ENCODE measurements around the gene SCN2A. TPM values are rescaled to one million over a fixed set of nuclear protein-coding genes. Genes with fewer than 3 reads are reported as not detected.
"Not testable (repeated sequence)": the region's sequence is repeated elsewhere in the genome, so short reads cannot be mapped to it uniquely, and the experiment has no call there.

SCN2A gene
- total RNA-seq, 2 experiments from 2014 or later: 0.06 TPM; not detected in 1

DNA sequence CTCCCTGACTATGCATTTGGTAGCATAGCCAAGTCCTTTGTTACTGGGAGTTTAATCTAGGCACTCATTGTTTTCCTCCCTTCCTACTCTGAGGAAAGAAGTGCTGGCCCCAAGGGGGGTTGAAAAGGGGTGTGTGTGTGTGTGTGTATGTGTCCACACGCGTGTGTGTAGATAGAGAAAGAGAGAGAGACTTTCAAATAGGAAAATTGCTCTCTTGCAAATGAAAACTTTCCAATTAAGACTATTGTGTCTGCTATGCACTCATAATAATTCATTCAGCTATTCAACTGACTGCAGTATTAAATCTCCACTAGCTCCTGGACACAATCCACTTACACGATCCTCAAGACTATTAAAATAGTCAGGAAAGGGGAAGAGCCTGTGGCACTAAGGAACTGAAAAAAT lies 137.4 kb downstream of the SCN2A start:
- Mint-ChIP-seq H3K9me3 (no peaks in the 10 kb centered on the region), H3K27ac (no peak overlapping the region), H3K4me1 (no peaks in the 10 kb centered on the region), H3K4me3 (no peak overlapping the region), H3K36me3 (no peaks in the 10 kb centered on the region), H3K27me3 (peaks cover 8% of the 10 kb centered on the region)
- POLR2A ChIA-PET: no interaction called here
- DNase-seq (no peak), ATAC-seq (ENCODE audit: low read depth) (no peak)

DNA sequence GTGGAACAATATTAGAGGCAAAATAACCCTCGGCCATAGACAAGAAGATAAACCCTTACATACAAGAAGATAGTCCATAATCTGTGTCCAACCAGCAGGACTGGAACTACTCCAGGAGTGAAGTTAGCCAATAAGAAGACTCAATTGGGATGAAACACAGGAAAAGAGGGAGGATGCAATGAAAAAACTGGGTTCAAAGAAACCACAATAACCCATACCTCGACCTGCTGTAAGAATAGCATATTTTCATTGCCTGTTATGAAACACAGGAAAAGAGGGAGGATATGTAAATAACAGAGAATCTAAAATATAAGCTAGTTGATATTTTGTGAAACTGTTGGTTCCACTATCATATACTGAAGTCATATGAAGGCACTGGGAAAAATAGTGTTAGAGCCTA lies 143.1 kb downstream of the SCN2A start:
- Mint-ChIP-seq H3K4me1 (no peaks in the 10 kb centered on the region), H3K27ac (no peak overlapping the region), H3K27me3 (peaks cover 7% of the 10 kb centered on the region), H3K4me3 (no peak overlapping the region), H3K9me3 (no peaks in the 10 kb centered on the region), H3K36me3 (no peaks in the 10 kb centered on the region)
- DNase-seq: no peak
- POLR2A ChIA-PET: no interaction called here
- ATAC-seq (ENCODE audit: low read depth): no peak

DNA sequence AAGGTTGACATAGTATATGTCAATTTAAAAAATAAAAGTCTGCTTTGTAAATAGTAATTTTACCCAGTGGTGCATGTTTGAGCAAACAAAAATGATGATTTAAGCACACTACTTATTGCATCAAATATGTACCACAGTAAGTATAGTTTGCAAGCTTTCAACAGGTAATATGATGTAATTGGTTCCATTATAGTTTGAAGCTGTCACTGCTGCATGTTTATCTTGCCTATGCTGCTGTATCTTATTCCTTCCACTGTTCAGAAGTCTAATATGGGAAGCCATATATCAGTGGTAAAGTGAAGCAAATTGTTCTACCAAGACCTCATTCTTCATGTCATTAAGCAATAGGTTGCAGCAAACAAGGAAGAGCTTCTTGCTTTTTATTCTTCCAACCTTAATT lies 151.7 kb downstream of the SCN2A start:
- H3K27me3 Mint-ChIP-seq: peaks cover 24% of the 10 kb centered on the region
- H3K27ac Mint-ChIP-seq: no peak overlapping the region
- ATAC-seq (ENCODE audit: low read depth) (no peak), DNase-seq (no peak)
- no peaks in the 10 kb centered on the region for H3K9me3 Mint-ChIP-seq
- H3K4me3 Mint-ChIP-seq: no peak overlapping the region
- H3K36me3 Mint-ChIP-seq: no peaks in the 10 kb centered on the region
- POLR2A ChIA-PET: no interaction called here
- peaks cover 8% of the 10 kb centered on the region for H3K4me1 Mint-ChIP-seq

GRCh38 chr2:165391791-165392190 lies 152.6 kb downstream of the SCN2A start:
- DNase-seq (no peak), ATAC-seq (ENCODE audit: low read depth) (no peak)
- POLR2A ChIA-PET: no interaction called here
- no peaks in the 10 kb centered on the region for H3K36me3 Mint-ChIP-seq
- peaks cover 8% of the 10 kb centered on the region for H3K4me1 Mint-ChIP-seq
- H3K27ac Mint-ChIP-seq: no peak overlapping the region
- H3K4me3 Mint-ChIP-seq: peak overlapping the region; percentile 29
- H3K9me3 Mint-ChIP-seq: no peaks in the 10 kb centered on the region
- peaks cover 26% of the 10 kb centered on the region for H3K27me3 Mint-ChIP-seq

DNA sequence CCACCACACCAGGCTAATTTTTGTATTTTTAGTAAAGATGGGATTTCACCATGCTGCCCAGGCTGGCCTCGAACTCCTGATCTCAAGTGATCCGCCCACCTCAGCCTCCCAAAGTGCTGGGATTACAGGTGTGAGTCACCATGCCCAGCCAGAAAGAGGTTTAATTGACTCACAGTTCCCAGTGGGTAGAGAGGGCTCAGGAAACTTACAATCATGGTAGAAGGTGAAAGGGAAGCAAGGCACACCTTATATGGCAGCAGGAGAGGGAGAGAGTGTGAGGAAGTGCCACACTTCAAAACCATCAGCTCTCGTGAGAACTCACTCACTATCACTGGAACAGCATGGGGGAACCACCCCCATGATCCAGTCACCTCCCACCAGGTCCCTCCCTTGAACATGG lies 159.4 kb downstream of the SCN2A start:
- H3K4me1 Mint-ChIP-seq; ATAC-seq (ENCODE audit: low read depth); DNase-seq; H3K36me3 Mint-ChIP-seq; H3K9me3 Mint-ChIP-seq; H3K4me3 Mint-ChIP-seq; POLR2A ChIA-PET; H3K27ac Mint-ChIP-seq: not testable (repeated sequence)
- peaks cover 34% of the 10 kb centered on the region for H3K27me3 Mint-ChIP-seq

DNA sequence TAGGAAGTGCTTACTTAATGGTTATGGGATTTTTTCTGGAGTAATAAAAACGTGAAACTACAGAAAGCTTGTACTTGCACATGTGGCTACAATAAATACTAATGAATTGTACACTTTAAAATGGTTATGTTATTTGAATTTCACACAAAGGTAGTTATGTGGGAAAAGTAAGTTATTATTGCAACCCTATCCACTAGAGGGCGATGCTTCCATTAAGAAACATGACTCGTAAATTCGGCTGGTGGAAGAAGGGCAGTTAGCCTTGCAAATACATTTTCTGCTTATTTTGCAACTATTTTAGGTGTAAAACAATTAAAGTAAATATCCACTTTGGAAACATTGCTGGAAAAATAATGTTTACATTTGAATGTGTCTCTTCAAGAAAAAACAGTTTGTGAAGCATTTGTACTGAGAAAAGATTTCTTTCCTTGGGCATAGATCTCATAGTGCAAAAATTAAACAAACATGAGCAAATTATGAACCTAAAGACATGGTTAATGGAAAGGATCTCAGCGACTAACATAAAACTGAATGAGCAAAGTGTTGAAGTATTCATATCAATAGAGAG lies 162.2 kb downstream of the SCN2A start:
- POLR2A ChIA-PET: no interaction called here
- Mint-ChIP-seq H3K9me3 (no peaks in the 10 kb centered on the region), H3K27me3 (peaks cover 21% of the 10 kb centered on the region), H3K4me1 (peaks cover 2% of the 10 kb centered on the region), H3K36me3 (no peaks in the 10 kb centered on the region), H3K4me3 (no peak overlapping the region), H3K27ac (no peak overlapping the region)
- no peak for ATAC-seq (ENCODE audit: low read depth)
- DNase-seq: no peak

- H3K4me1 Mint-ChIP-seq: peaks cover 2% of the 10 kb centered on the region
- ATAC-seq (ENCODE audit: low read depth) (no peak), DNase-seq (no peak)
- no peak overlapping the region for H3K4me3 Mint-ChIP-seq
- no peaks in the 10 kb centered on the region for H3K36me3 Mint-ChIP-seq
- H3K27ac Mint-ChIP-seq: no peak overlapping the region
- H3K27me3 Mint-ChIP-seq: peaks cover 21% of the 10 kb centered on the region
- H3K9me3 Mint-ChIP-seq: no peaks in the 10 kb centered on the region
- POLR2A ChIA-PET: no interaction called here
Measured at GRCh38 chr2:165402162-165402561, 162.9 kb downstream of the SCN2A start.

DNA sequence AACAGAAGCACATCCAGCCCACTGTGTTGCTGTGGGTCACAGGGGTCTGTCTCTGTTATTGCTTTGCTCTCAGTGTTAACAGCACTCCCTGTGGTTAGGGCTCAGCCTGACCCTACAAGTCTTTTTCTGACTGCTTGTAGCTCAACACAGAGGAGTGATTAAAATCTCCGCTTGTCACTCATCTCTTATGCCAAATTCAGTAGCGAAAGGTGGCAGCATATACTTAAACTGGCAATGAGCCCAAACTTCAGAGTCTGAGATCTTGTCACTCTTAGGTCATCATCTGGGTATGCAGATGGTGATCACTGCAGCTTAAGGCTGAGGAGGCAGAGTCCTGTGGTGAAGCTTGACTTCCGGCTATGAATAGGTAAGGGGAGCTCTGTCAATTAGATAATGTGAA lies 167.0 kb downstream of the SCN2A start:
- ATAC-seq (ENCODE audit: low read depth): no peak
- no peak for DNase-seq
- H3K4me1 Mint-ChIP-seq: peaks cover 2% of the 10 kb centered on the region
- peaks cover 13% of the 10 kb centered on the region for H3K27me3 Mint-ChIP-seq
- no peaks in the 10 kb centered on the region for H3K9me3 Mint-ChIP-seq
- POLR2A ChIA-PET: no interaction called here
- H3K4me3 Mint-ChIP-seq: no peak overlapping the region
- no peaks in the 10 kb centered on the region for H3K36me3 Mint-ChIP-seq
- H3K27ac Mint-ChIP-seq: no peak overlapping the region

DNA sequence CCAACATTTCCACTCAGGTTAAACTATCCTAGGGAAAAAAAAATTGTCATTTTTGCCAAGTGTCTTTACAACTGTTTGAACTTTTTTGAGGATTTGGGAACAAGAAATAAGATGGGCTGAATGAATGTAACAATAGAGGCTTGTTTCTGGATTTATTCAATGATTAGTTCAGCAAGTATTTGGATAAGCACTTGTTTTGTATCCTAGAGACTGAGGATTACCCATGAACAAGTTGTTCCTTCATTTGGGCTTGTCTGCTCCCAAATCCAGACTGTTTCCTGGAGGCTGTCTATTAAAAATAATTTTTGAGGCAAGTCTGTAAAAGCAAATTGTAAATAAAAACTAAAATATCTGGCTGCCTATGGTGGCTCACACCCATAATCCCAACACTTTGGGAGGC lies 168.3 kb downstream of the SCN2A start:
- Mint-ChIP-seq H3K9me3 (no peaks in the 10 kb centered on the region), H3K4me3 (no peak overlapping the region), H3K4me1 (no peaks in the 10 kb centered on the region), H3K36me3 (no peaks in the 10 kb centered on the region), H3K27me3 (peaks cover 9% of the 10 kb centered on the region), H3K27ac (no peak overlapping the region)
- ATAC-seq (ENCODE audit: low read depth) (no peak), DNase-seq (no peak)
- POLR2A ChIA-PET: no interaction called here

GRCh38 chr2:165408186-165408585 lies 169.0 kb downstream of the SCN2A start:
- H3K9me3 Mint-ChIP-seq: no peaks in the 10 kb centered on the region
- POLR2A ChIA-PET: no interaction called here
- no peak for ATAC-seq (ENCODE audit: low read depth)

GRCh38 chr2:165410276-165410675 lies 171.1 kb downstream of the SCN2A start:
- no peak overlapping the region for H3K27ac Mint-ChIP-seq
- no peak for ATAC-seq (ENCODE audit: low read depth)
- H3K9me3 Mint-ChIP-seq: peaks cover 1% of the 10 kb centered on the region
- no peaks in the 10 kb centered on the region for H3K4me1 Mint-ChIP-seq
- no peak overlapping the region for H3K4me3 Mint-ChIP-seq
- DNase-seq: no peak
- POLR2A ChIA-PET: no interaction called here
- H3K27me3 Mint-ChIP-seq: peaks cover 6% of the 10 kb centered on the region
- H3K36me3 Mint-ChIP-seq: no peaks in the 10 kb centered on the region

More at GRCh38 chr2:165408186-165408585, 169.0 kb downstream of the SCN2A start:
- Mint-ChIP-seq H3K27me3 (peaks cover 9% of the 10 kb centered on the region), H3K4me1 (no peaks in the 10 kb centered on the region), H3K36me3 (no peaks in the 10 kb centered on the region), H3K4me3 (no peak overlapping the region), H3K27ac (no peak overlapping the region)
- no peak for DNase-seq

- peaks cover 6% of the 10 kb centered on the region for H3K27me3 Mint-ChIP-seq
- ATAC-seq (ENCODE audit: low read depth) (no peak), DNase-seq (no peak)
- POLR2A ChIA-PET: no interaction called here
- H3K9me3 Mint-ChIP-seq: peaks cover 1% of the 10 kb centered on the region
- H3K36me3 Mint-ChIP-seq: no peaks in the 10 kb centered on the region
- H3K4me3 Mint-ChIP-seq: no peak overlapping the region
- H3K27ac Mint-ChIP-seq: no peak overlapping the region
- H3K4me1 Mint-ChIP-seq: no peaks in the 10 kb centered on the region
Measured at GRCh38 chr2:165414187-165414586, 175.0 kb downstream of the SCN2A start.

DNA sequence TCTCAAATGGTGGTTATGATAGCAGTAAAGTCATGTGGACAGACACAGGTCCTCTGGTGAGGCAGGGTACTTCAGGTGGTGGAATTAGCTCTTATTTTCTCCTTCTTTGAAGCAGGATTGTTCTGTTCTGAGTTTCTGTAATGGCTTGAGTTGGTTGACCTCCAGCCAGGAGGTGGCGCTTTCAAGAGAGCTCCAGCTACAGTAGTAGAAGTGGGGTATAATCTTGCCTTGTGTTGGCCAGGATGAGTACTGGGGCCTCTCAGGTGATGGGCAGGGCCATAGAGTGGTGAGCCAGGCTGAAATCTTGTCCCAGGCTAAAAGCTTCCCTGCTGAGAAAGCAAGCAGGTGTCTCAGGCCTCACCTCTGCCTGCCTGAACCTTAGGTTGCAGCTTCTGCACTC lies 177.8 kb downstream of the SCN2A start:
- ATAC-seq (ENCODE audit: low read depth): no peak

DNA sequence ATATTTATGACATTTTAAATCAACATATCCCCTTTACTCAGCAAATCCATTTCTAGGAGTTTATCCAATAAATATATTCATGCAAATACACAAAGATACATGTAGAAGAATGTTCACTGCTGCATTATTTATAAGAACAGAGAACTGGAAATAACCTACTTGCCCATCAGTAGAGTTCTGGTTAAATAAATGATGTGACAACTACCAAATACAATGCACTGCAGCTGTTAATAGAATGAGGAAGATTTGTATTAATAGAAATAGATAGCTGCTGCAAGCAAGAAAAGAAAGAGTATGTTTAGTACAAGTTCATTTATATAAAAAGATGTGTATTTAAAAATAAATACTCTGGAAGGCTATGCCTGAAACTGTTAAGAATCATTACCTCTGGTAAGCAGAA lies 181.0 kb downstream of the SCN2A start:
- ATAC-seq (ENCODE audit: low read depth) (no peak), DNase-seq (no peak)
- POLR2A ChIA-PET: no interaction called here
- H3K27ac Mint-ChIP-seq: no peak overlapping the region
- no peak overlapping the region for H3K4me3 Mint-ChIP-seq
- no peaks in the 10 kb centered on the region for H3K4me1 Mint-ChIP-seq
- no peaks in the 10 kb centered on the region for H3K27me3 Mint-ChIP-seq
- peaks cover 2% of the 10 kb centered on the region for H3K36me3 Mint-ChIP-seq
- H3K9me3 Mint-ChIP-seq: peaks cover 6% of the 10 kb centered on the region

More for the DNA sequence above, 177.8 kb downstream of the SCN2A start:
- peaks cover 2% of the 10 kb centered on the region for H3K9me3 Mint-ChIP-seq
- DNase-seq: no peak
- H3K27ac Mint-ChIP-seq: no peak overlapping the region
- H3K4me3 Mint-ChIP-seq: no peak overlapping the region
- H3K4me1 Mint-ChIP-seq: no peaks in the 10 kb centered on the region
- peaks cover 2% of the 10 kb centered on the region for H3K27me3 Mint-ChIP-seq
- POLR2A ChIA-PET: no interaction called here
- H3K36me3 Mint-ChIP-seq: no peaks in the 10 kb centered on the region

DNA sequence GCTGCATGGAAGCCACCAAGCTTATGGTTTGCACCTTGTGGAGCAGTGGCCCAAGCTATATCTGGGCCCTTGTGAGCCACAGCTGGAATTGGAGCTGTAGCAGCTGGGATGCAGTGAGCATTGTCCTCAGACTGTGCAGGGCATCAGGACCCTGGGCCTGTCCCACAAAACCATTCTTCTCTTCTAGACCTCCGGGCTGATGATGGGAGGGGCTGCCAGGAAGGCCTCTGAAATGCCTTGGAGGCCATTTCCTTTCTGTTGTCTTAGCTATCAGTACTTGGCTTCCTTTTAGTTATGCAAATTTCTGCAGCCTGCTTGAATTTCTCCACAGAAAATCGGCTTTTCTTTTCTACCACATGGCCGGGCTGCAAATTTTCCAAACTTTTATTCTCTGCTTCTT lies 183.9 kb downstream of the SCN2A start:
- Mint-ChIP-seq H3K27me3 (no peaks in the 10 kb centered on the region), H3K27ac (no peak overlapping the region), H3K4me1 (no peaks in the 10 kb centered on the region), H3K9me3 (peaks cover 6% of the 10 kb centered on the region), H3K36me3 (peaks cover 2% of the 10 kb centered on the region), H3K4me3 (no peak overlapping the region)
- no peak for DNase-seq
- POLR2A ChIA-PET: no interaction called here
- no peak for ATAC-seq (ENCODE audit: low read depth)
